ENCODE data around the gene MPST.

GRCh38 chr22:36976606-36977005 is 42.9 kb upstream of the MPST start:
- TF ChIP-seq CTCF (IDR thresholded peaks at IDR 0.05), result no peak
- TF ChIP-seq TCF7L2 (IDR thresholded peaks at IDR 0.05; ENCODE audit: low read depth, low read length), result no peak
- TF ChIP-seq REST (IDR thresholded peaks at IDR 0.05; ENCODE audit: insufficient read depth in 1 of 2, low read depth in 2 of 2, low read length in 1 of 2), result no peak
- no peak for TF ChIP-seq POLR2AphosphoS5 (IDR thresholded peaks at IDR 0.05; ENCODE audit: low read depth, low read length)

Data from Panc1 (cell line).